GM21423 (cell line): ENCODE data around the gene ATF7.

Experiments used
- ATAC-seq: cut with Tn5 transposase; IDR thresholded peaks from one replicate; pipeline ENCODE4 v1.9.1; 2021; ENCODE audit warnings: mild to moderate bottlenecking, moderate library complexity; ENCODE audit not compliant: unreplicated experiment

Gene ATF7

GRCh38 chr12:53502983-53503728, 123.0 kb downstream of the ATF7 start:
- ATAC-seq = no peak

- ATAC-seq = no peak
Measured at GRCh38 chr12:53502331-53502730, 123.9 kb downstream of the ATF7 start.

- ATAC-seq = no peak
Measured at GRCh38 chr12:53501615-53502181, 124.5 kb downstream of the ATF7 start.

GRCh38 chr12:53500776-53501614, 125.2 kb downstream of the ATF7 start, which contains the start of gene TARBP2:
TSS of gene TARBP2 (plus strand) at chr12:53501283. CDS start at chr12:53501409, 126 bp downstream.
- peak; percentile 80 for ATAC-seq

DNA sequence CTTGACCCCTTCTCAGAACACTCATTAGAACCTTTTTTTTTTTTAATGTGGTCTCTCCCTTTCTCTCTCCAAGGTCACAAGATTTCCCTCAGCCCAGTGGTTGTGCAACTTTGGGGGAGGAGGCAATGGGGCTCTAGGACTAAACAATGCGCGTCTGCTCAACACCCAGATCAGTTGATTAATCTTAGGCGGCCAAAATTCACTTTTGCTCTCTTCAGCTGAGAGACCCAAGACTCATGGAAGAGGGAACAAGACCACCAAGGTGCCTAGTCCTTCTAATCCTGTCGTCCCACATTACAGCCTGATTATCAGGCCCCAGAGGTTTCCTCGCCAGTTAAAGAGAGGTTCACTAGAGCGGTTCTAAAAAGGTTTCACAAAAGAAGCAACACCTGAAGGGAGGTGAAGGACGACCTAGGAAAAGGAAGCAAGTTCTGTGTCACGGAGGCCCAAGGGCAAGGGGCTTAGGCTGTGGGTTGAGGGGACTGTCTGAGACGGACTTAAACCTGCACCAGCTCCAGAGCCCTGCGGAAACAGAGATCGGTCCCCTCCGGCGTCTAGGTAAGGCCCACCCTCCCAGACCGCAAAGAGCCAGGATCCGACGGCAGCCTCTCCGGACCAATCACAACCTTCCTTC, 125.9 kb downstream of the ATF7 start:
- no peak for ATAC-seq

DNA sequence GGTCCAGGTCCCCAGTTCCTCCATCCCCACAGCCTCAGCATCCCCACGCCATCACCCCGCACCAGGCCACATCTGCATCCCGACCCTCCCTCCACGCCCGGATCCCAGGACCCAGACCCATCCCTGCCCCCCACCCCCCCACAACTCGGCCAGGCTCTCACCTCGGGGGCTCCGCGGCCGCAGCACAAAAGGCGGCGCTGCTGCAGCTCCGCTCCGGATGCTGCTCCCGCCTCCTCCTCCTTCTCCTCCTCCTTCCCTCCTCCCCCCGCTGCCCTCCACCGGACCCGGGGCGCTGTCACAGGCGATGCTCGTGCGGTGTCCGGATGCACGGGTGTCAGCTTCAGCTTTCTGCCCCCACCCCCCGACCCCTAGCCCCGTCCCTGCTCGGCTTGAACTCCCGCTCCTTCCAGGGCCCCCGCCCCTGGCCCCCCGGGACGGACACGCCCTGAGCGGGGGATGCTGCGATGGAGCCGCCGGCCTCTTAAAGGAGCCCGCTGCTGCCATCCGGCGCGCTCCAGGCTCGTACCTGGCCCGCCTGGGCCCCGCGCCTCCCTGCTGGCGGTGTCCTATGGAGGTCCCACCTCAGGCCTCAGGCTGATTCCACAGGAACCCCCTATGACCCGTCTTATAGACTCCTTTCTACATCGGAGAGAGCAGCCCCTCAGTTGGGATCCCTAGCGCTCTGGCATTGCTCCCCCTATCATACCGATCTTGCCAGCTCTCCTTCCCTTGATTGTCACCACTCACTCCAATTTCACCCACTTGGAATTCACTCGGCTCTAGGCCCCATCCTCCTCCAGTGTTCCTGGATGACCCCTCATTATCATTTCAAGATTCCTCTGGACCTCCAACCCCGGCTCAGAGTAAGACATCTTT, 126.7 kb downstream of the ATF7 start, which contains the start of gene MAP3K12:
Gene MAP3K12 (minus strand): TSS at position 193 of the 876 bp plus-strand sequence. CDS start 12,067 bp downstream, outside the sequence.
- ATAC-seq = no peak

DNA sequence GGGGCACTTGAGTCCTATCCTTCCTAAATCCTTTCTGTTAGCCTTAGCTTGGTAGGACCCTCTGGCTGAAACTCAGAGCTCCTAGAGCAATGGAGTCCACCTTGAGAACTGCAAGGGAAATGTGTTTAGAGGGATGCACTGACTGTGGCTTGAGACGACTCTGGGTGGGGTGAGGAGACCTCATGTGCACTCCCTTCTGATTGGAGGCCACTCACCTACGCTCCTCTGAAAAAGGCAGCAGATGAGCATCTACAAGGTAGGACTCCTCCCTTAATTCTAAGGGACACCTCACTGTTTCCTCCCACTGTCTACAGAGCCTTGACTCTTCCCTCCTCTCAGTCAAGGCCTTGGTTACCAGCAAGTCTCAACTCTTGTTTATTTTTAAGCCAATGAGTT, 127.9 kb downstream of the ATF7 start:
- no peak for ATAC-seq

- ATAC-seq = no peak
Measured at GRCh38 chr12:53497461-53497860, 128.7 kb downstream of the ATF7 start.

- ATAC-seq = no peak
Measured at GRCh38 chr12:53496752-53497032, 129.5 kb downstream of the ATF7 start.

- no peak for ATAC-seq
Measured at GRCh38 chr12:53495903-53496751, 130.1 kb downstream of the ATF7 start.

DNA sequence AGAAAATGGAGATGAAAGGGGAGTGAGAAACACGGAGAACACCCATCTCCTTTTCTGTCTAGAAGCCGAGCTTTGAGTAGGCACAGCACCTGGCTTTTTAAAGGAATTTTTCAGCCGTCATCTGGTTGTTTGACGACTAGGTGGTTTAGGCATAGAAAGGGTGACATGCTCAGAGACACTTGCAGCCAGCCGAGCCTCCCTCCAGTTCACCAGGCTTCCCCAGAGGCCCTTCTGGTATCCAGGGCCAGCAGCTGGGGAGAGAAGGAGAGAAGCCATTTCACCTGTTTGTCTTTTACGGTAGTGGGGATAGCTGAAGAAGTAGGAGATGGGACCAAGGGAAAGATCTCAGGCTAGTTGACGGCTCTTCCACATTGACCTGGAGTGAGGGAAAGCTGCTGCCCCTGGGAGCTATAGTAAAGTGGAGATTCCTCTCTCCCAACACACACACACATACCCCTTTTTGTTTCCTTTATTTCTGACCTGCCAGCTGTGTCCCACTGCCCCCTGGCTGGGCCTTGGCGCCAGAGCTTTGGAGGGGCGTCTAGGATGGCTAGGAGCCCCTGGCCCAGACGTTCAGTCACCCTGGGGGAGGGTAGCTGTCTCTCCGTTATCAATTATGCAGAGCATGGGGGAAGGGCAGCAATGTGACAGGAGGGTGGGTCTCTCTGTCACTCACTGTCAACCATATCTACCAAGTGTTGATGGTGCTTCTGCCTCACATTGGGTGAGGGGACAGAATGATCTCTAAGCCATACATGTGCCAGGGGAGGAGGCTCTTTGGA, 132.4 kb downstream of the ATF7 start:
- no peak for ATAC-seq

DNA sequence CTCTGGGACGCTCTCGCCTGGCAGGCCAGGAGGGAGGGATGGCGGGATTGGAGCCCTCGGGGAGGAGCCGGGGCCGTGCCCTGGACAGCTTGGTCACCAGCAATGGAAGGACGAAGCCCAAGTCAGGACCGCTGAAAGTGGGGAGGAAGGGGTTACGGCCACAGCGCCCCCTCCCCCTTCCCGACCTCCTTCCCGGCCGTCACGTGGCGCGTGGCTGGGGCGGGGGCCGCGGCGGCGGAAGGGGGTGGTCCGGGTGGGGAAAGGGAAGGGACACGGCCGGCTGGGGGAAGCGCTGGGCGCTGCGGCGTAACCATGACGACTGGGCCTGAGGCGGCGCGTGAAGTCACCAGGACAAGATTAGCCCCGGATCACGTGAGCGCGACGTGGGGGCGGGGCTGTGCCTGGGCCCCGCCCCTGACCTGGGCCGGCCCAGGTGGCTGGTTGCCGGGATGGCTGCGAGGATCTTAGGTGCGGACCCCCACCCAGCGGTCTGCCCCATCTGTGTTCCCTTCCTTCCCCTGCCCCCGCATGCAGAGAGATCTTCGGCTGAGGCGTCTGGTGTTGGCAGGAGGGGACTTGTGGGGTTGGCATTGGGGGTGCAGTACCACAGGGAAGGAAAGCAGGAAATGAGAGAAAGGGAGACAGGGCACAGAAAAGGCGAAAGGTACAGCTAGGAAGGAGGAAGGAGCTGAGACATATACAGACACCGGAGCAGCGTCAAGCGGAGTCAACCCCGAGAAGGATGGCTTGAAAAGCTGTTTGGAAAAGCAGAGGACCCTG, 133.2 kb downstream of the ATF7 start:
- ATAC-seq = peak; percentile 94

GRCh38 chr12:53492188-53492587, 134.0 kb downstream of the ATF7 start:
- no peak for ATAC-seq

GRCh38 chr12:53489242-53489864, 136.8 kb downstream of the ATF7 start:
- no peak for ATAC-seq

DNA sequence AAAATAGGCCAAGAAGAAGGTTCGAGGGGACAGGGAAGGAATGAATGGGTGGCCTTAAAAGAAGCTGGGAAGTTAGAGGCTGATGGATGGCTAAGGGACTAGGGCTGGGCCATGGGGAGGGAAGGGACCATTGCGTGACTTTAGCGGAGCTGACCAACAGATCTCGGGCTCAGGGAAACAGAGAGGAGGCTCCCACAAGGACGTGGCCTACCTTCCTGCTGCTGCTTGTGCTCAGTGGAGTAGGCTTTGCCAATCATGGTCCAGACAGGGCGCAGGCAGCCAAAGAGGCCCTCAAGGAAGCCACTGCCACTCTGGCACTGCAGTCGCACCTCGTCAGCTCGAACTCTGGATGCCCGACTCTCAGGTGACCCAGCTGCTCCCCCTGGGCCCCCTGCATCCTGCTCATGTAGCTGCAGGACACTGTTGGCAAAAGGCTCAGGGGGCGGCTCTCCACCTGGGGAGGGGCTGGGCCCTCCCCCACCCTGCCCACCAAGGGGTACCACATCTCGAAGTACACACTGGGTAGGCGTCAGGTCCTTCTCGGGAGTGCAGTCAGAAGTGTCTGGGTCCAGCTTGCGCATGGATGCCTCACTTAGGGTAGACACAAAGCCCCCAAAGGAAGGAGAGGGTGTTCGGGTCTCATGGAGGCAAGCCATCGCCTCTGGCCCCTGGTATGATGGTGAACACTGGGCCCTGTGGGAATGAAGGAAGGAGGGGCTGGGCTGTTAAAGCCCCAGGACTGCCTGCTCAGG, 139.3 kb downstream of the ATF7 start:
- ATAC-seq = no peak

DNA sequence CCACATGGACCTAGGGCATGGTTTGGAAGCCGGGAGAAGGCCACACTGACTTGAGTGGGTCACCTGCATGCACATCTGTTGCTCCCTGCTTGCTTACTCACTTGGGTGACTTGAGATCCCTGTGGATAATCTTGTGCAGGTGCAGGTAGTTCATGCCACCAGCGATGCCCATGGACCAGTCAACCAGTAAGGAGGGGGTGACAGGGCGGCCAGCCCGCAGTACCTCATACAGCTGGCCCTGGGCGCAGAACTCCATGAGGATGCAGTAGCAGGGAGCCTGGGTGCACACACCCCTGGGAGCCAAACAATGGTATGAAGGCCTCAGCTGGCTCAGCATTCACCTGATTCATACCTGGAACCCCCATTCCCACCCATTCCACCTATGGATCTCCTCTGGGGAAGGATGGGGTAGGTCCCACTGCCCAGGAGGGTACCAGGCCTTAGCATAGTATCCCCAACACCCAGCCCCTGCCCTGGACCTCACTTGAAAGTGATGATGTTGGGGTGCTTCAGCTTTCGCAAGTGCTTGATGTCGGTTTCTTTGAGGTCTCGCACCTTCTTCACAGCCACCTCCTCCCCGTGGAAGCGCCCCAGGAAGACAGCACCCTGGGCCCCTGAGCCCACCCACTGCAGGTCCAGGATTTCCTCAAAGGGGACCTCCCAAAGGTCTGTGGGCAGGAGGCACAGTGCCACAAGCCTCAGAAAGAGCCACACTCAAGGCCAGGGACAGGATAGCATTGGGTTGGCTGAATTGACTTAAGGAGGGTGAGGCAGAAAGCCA, 140.0 kb downstream of the ATF7 start:
- ATAC-seq = no peak
